Gastroesophageal sphincter (tissue), 4 donors: Measurements from ENCODE around the gene ZBED5. TPM values are rescaled to one million over a fixed set of nuclear protein-coding genes. Genes with fewer than 3 reads are reported as not detected.

ENCODE experiments used
- ATAC-seq: fragments of 150-250 bp; one replicate; pipeline ENCODE4 v1.9.1; 2016; ENCODE audit warnings: mild to moderate bottlenecking, moderate library complexity
- H3K27ac ChIP-seq, 4 donors: fragments of 200-600 bp; sonication (generic) in 3 of 4; 1 replicate in 3 of 4; 2 replicates in 1 of 4; pipeline ENCODE4 v1.5.1; 2016 to 2019
- H3K27me3 ChIP-seq: fragments of 200-600 bp; sonication (generic); one replicate; pipeline ENCODE4 v1.5.1; 2019
- H3K36me3 ChIP-seq, 2 donors: fragments of 200-600 bp; sonication (generic); one replicate each; pipeline ENCODE4 v1.5.1; 2019; ENCODE audit warnings: control low read depth in 1 of 2
- H3K4me1 ChIP-seq, 3 donors: fragments of 200-600 bp; sonication (generic); 1 replicate in 2 of 3; 2 replicates in 1 of 3; pipeline ENCODE4 v1.5.1; 2016 to 2019; ENCODE audit warnings: control low read depth in 2 of 3
- H3K4me3 ChIP-seq, 2 donors: fragments of 200-600 bp; sonication (generic); one replicate each; pipeline ENCODE4 v1.5.1; 2019; ENCODE audit warnings: mild to moderate bottlenecking in 1 of 2, moderate library complexity in 1 of 2
- H3K9me3 ChIP-seq, 3 donors: fragments of 200-600 bp; sonication (generic); one replicate each; pipeline ENCODE4 v1.5.1; 2017 to 2019; ENCODE audit warnings: control low read depth in 2 of 3
- EP300 ChIP-seq: sonication (generic); formaldehyde crosslinking; IDR thresholded peaks from one replicate; pipeline ENCODE4 v1.6.1; 2017; ENCODE audit warnings: antibody characterized with exemption, mild to moderate bottlenecking
- POLR2A ChIP-seq, 2 donors: fragments of 450-650 bp; IDR thresholded peaks; one replicate each; pipeline ENCODE4 v1.6.1; 2017; ENCODE audit warnings: antibody characterized with exemption in 2 of 2, mild to moderate bottlenecking in 2 of 2, moderate library complexity in 1 of 2
- POLR2AphosphoS5 ChIP-seq: sonication (generic); formaldehyde crosslinking; IDR thresholded peaks from one replicate; pipeline ENCODE4 v1.6.1; 2017; ENCODE audit warnings: antibody characterized with exemption
- WGBS, 2 donors: methylation state at CpG; one replicate each; pipeline ENCODE4 v1.1.5; 2018; ENCODE audit warnings: low coverage in 1 of 2; 5-methylcytosine and 5-hydroxymethylcytosine counted together
- total RNA-seq, 4 donors: library from RNA; depleted of rRNA; stranded (reverse); fragments of >200 nt; gene quantifications; one replicate each; pipeline ENCODE4 v1.1.0, GENCODE V29; 2016
- TF ChIP-seq, protein P1 (sequence below), 4 experiments: fragments of 200-600 bp in 2 of 4; fragments of 450-650 bp in 2 of 4; sonication (generic) in 1 of 4; IDR thresholded peaks; one replicate each; pipeline ENCODE4 v1.5.1; 2017 to 2019; ENCODE audit warnings: antibody characterized with exemption in 4 of 4, mild to moderate bottlenecking in 2 of 4, moderate library complexity in 2 of 4

Gene ZBED5
- total RNA-seq, 4 donors from 2014 or later = 26.0 to 57.3 (median 41.7) TPM

DNA sequence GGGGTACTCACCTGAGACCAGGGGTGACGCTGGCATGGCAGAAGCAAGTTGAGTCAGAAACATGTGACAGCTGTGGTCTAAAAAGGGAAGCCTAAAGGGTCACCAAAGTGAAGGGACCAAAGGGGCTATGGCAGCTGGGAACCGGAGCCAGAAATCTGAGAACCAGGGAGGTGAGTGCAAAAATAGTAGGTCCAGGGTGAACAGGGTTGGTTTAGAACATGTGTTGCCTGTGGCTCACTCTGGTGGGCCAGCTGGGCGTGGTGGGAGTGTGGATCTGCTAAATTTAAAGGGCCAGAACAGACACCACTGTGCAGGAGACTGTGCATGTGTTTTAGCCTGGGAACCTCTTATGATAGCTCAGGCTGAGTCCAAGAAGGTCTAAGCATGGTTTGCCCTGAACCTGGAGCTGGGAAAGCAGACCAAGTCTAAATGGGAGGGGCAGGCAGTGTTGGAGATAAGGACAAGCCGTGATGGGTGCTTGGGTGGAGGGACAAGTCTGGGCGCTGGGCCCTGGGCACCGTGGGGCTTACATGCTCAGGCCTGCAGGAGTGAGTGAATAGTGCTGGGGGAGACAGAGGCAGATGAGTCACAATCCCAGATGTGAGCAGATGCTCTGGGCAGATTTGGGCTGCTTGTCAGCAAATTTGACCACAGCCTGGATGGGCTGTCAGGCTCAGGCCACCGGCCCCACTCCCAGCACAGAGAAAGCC lies 41.4 kb upstream of the ZBED5 start:
- H3K4me1 ChIP-seq = peaks cover 14 to 48% (median 22%) of the 10 kb centered on the region in 3 donors
- TF ChIP-seq, protein P1, sequence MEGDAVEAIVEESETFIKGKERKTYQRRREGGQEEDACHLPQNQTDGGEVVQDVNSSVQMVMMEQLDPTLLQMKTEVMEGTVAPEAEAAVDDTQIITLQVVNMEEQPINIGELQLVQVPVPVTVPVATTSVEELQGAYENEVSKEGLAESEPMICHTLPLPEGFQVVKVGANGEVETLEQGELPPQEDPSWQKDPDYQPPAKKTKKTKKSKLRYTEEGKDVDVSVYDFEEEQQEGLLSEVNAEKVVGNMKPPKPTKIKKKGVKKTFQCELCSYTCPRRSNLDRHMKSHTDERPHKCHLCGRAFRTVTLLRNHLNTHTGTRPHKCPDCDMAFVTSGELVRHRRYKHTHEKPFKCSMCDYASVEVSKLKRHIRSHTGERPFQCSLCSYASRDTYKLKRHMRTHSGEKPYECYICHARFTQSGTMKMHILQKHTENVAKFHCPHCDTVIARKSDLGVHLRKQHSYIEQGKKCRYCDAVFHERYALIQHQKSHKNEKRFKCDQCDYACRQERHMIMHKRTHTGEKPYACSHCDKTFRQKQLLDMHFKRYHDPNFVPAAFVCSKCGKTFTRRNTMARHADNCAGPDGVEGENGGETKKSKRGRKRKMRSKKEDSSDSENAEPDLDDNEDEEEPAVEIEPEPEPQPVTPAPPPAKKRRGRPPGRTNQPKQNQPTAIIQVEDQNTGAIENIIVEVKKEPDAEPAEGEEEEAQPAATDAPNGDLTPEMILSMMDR (IDR thresholded peaks at IDR 0.05) = no peak
- TF ChIP-seq POLR2AphosphoS5 = no peak
- TF ChIP-seq EP300 = no peak
- 21 to 54% methylated on average over 3 of the region's 7 CpGs for WGBS, 2 donors
- H3K36me3 ChIP-seq = no peaks in the 10 kb centered on the region
- H3K9me3 ChIP-seq = no peaks in the 10 kb centered on the region
- no peak overlapping the region for H3K4me3 ChIP-seq
- H3K27ac ChIP-seq = peak overlapping the region; percentile 58 to 92 (median 90)
- peak; percentile 3 for ATAC-seq
- no peaks in the 10 kb centered on the region for H3K27me3 ChIP-seq

DNA sequence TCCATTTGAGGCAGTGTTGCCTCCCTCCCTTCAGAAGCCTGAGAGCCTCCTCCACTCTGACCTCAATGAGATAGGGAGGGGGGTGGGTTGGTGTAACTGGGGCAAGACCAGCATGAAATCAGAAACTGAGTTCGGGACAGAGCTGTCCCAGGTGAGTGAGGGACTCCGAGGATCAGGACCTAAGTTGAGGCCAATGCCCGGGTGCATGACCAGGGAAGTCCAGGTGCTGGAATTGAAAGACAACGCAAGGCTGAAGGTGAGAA lies 40.8 kb upstream of the ZBED5 start:
- Histone ChIP-seq H3K4me3 (no peak overlapping the region), H3K27ac (peak overlapping the region; percentile 58 to 92 (median 90)), H3K4me1 (peaks cover 14 to 53% (median 22%) of the 10 kb centered on the region in 3 donors), H3K27me3 (no peaks in the 10 kb centered on the region), H3K36me3 (no peaks in the 10 kb centered on the region), H3K9me3 (no peaks in the 10 kb centered on the region)
- no CpG with 5 or more reads among the region's 4 CpGs for WGBS, 2 donors
- TF ChIP-seq, protein P1 (IDR thresholded peaks at IDR 0.05) = no peak
- TF ChIP-seq POLR2A (IDR thresholded peaks at IDR 0.05) = no peak
- no peak for TF ChIP-seq EP300
- TF ChIP-seq POLR2AphosphoS5 = no peak
- ATAC-seq = no peak

DNA sequence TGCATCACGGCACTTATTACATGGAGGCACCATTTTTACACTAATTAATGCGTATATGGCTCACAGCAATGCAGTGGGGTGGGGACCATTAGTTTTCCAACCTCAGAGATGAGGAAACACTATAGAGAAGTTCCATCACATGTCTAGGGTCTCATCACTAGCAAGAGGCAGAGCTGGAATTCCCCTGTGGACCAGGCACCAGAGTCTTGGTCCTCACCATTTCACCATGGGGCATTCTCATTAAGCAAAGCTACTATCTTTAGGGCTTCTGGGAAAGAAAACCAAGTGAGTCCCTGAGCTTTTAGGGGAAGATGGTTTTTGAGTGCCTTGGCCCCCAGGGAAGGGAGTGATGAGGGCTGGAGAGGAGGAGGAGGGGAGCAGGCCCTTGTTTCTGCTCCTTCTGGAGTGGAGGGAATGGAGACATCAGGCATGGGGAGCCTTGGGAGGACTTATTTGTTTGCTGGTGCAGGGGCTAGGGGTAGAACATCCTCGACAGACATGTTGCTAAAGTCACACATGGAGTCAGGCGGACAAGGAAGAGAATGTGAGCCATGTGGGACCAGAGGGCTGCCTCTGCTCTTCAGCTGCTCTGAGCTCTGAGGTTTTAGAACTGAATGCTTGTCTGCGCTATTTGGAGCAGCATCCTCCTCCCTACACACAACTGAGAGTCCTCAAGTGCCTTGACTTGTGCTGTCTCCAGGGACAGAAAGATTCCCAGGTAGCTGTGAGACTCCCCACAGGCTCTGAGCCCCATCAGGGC lies 40.3 kb upstream of the ZBED5 start:
- 95 to 100% methylated on average over 4 of the region's 5 CpGs for WGBS, 2 donors
- H3K4me1 ChIP-seq = peaks cover 18 to 59% (median 22%) of the 10 kb centered on the region in 3 donors
- no peaks in the 10 kb centered on the region for H3K27me3 ChIP-seq
- H3K36me3 ChIP-seq = no peaks in the 10 kb centered on the region
- no peak overlapping the region for H3K4me3 ChIP-seq
- ATAC-seq = no peak
- H3K9me3 ChIP-seq = no peaks in the 10 kb centered on the region
- peak overlapping the region in 3 of 4 donors; percentile 90 to 92 (median 91) for H3K27ac ChIP-seq
- TF ChIP-seq POLR2A (IDR thresholded peaks at IDR 0.05) (no peak), POLR2AphosphoS5 (no peak), EP300 (no peak)
- TF ChIP-seq, protein P1 (IDR thresholded peaks at IDR 0.05) = no peak

DNA sequence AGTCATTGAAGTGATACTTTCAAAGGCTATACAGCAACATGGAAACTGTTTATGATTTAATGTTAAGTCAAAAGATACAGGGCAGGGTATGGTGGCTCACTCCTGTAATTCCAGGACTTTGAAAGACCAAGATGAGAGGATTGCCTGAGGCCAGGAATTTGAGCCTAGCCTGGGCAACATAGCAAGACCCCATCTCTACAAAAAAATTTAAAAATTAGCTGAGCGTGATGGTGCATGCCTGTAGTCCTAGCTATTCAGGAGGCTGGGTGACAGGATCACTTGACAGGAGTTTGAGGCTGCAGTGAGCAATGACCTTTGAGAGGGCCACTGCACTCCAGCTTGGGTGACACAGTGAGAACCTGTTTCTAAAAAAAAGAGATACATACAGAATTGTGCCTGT lies 39.3 kb upstream of the ZBED5 start:
- no peak for ATAC-seq
- no peak overlapping the region for H3K27ac ChIP-seq
- H3K27me3 ChIP-seq = no peaks in the 10 kb centered on the region
- TF ChIP-seq POLR2A (IDR thresholded peaks at IDR 0.05) (no peak), POLR2AphosphoS5 (no peak), EP300 (no peak)
- TF ChIP-seq, protein P1 (IDR thresholded peaks at IDR 0.05) = no peak
- H3K4me1 ChIP-seq = peaks cover 18 to 58% (median 22%) of the 10 kb centered on the region in 3 donors
- no peak overlapping the region for H3K4me3 ChIP-seq
- 100% methylated on average over 1 of the region's 1 CpG; no CpG with 5 or more reads in 1 of the 2 donors for WGBS, 2 donors
- no peaks in the 10 kb centered on the region for H3K9me3 ChIP-seq
- H3K36me3 ChIP-seq = no peaks in the 10 kb centered on the region

DNA sequence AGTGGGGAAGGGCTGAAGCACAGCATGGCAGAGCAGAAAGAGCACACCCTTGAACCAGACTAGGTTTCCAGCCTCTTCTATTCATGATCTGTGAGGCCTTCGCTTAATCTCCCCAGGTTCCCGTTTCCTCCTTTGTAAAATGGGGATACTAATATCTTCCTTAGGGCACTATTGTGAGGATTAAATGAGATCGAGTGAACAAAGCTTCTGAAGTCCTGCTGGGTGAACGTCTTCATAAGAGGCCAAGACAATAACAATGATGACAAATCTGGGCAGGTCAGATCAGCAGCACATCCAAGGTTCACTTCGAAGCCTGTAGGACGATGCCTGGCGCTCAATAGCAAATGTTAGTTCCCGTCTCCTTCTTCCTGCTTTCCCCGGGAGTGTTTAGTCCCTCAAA lies 38.6 kb upstream of the ZBED5 start:
- ATAC-seq = no peak
- no peak overlapping the region for H3K27ac ChIP-seq
- H3K9me3 ChIP-seq = no peaks in the 10 kb centered on the region
- no peaks in the 10 kb centered on the region for H3K27me3 ChIP-seq
- WGBS, 2 donors = 82 to 100% methylated on average over 1 to 8 of the region's 9 CpGs
- H3K4me3 ChIP-seq = no peak overlapping the region
- peaks cover 18 to 51% (median 22%) of the 10 kb centered on the region in 3 donors for H3K4me1 ChIP-seq
- TF ChIP-seq, protein P1 (IDR thresholded peaks at IDR 0.05) = no peak
- TF ChIP-seq EP300 (no peak), POLR2A (IDR thresholded peaks at IDR 0.05) (no peak), POLR2AphosphoS5 (no peak)
- no peaks in the 10 kb centered on the region for H3K36me3 ChIP-seq
